ENCODE measurements around the gene PDE9A.

Gene PDE9A

GRCh38 chr21:42691901-42692559, 38.6 kb downstream of the PDE9A start:
- no peaks in the 10 kb centered on the region for H3K36me3 ChIP-seq (replicated peaks; ENCODE audit: insufficient read depth, low read length)
- no peaks in the 10 kb centered on the region for H3K4me1 ChIP-seq (ENCODE audit: low read length)
- H3K27me3 ChIP-seq (replicated peaks; ENCODE audit: insufficient read depth, low read length), result peaks cover 97% of the 10 kb centered on the region
- no peaks in the 10 kb centered on the region for H3K9me3 ChIP-seq (replicated peaks; ENCODE audit: insufficient read depth, low read length)
- no peaks in the 10 kb centered on the region for H3F3A ChIP-seq (ENCODE audit: insufficient read depth, low read length)
- no peak overlapping the region for H3K4me2 ChIP-seq (ENCODE audit: low read depth, low read length)
- TF ChIP-seq CTCF (IDR thresholded peaks at IDR 0.05; ENCODE audit: low read length) (no peak), EZH2phosphoT487 (IDR thresholded peaks at IDR 0.05; ENCODE audit: low read length) (no peak), EZH2 (optimal IDR thresholded peaks at IDR 0.05; ENCODE audit: low read depth, low read length) (no peak)
- H4K20me1 ChIP-seq (ENCODE audit: insufficient read depth, low read length), result no peaks in the 10 kb centered on the region
- H3K9ac ChIP-seq (ENCODE audit: low read length), result no peak overlapping the region
- H2AFZ ChIP-seq (ENCODE audit: low read length), result no peak overlapping the region
- no peaks in the 10 kb centered on the region for H3K9me2 ChIP-seq (replicated peaks; ENCODE audit: insufficient read depth, low read length)
- no peak overlapping the region for H3K27ac ChIP-seq (ENCODE audit: low read length)
- no peak overlapping the region for H3K4me3 ChIP-seq (ENCODE audit: low read length)
- no peaks in the 10 kb centered on the region for H3K79me2 ChIP-seq (ENCODE audit: low read length)
- DNase-seq, result no peak

- H3K36me3 ChIP-seq (replicated peaks; ENCODE audit: insufficient read depth, low read length), result no peaks in the 10 kb centered on the region
These were observed 39.3 kb downstream of the PDE9A start for GRCh38 chr21:42692688-42693087.

GRCh38 chr21:42694751-42695696, 41.6 kb downstream of the PDE9A start:
- Histone ChIP-seq H3K36me3 (replicated peaks; ENCODE audit: insufficient read depth, low read length) (no peaks in the 10 kb centered on the region), H4K20me1 (ENCODE audit: insufficient read depth, low read length) (no peaks in the 10 kb centered on the region), H3K9me2 (replicated peaks; ENCODE audit: insufficient read depth, low read length) (no peaks in the 10 kb centered on the region), H3F3A (ENCODE audit: insufficient read depth, low read length) (no peaks in the 10 kb centered on the region), H3K79me2 (ENCODE audit: low read length) (no peaks in the 10 kb centered on the region), H3K4me2 (ENCODE audit: low read depth, low read length) (no peak overlapping the region), H3K27me3 (replicated peaks; ENCODE audit: insufficient read depth, low read length) (peaks cover 97% of the 10 kb centered on the region), H3K9ac (ENCODE audit: low read length) (no peak overlapping the region), H3K4me1 (ENCODE audit: low read length) (no peaks in the 10 kb centered on the region), H3K9me3 (replicated peaks; ENCODE audit: insufficient read depth, low read length) (no peaks in the 10 kb centered on the region), H3K27ac (ENCODE audit: low read length) (no peak overlapping the region), H2AFZ (ENCODE audit: low read length) (no peak overlapping the region), H3K4me3 (ENCODE audit: low read length) (no peak overlapping the region)
- DNase-seq, result no peak
- TF ChIP-seq EZH2phosphoT487 (IDR thresholded peaks at IDR 0.05; ENCODE audit: low read length) (no peak), CTCF (IDR thresholded peaks at IDR 0.05; ENCODE audit: low read length) (no peak), EZH2 (optimal IDR thresholded peaks at IDR 0.05; ENCODE audit: low read depth, low read length) (no peak)

More at GRCh38 chr21:42692688-42693087, 39.3 kb downstream of the PDE9A start:
- H2AFZ ChIP-seq (ENCODE audit: low read length), result no peak overlapping the region
- H4K20me1 ChIP-seq (ENCODE audit: insufficient read depth, low read length), result no peaks in the 10 kb centered on the region
- H3K9me3 ChIP-seq (replicated peaks; ENCODE audit: insufficient read depth, low read length), result no peaks in the 10 kb centered on the region
- TF ChIP-seq EZH2phosphoT487 (IDR thresholded peaks at IDR 0.05; ENCODE audit: low read length) (no peak), EZH2 (optimal IDR thresholded peaks at IDR 0.05; ENCODE audit: low read depth, low read length) (no peak), CTCF (IDR thresholded peaks at IDR 0.05; ENCODE audit: low read length) (no peak)
- no peak overlapping the region for H3K27ac ChIP-seq (ENCODE audit: low read length)
- H3K79me2 ChIP-seq (ENCODE audit: low read length), result no peaks in the 10 kb centered on the region
- no peaks in the 10 kb centered on the region for H3F3A ChIP-seq (ENCODE audit: insufficient read depth, low read length)
- H3K9ac ChIP-seq (ENCODE audit: low read length), result no peak overlapping the region
- no peak for DNase-seq
- no peaks in the 10 kb centered on the region for H3K4me1 ChIP-seq (ENCODE audit: low read length)
- peaks cover 97% of the 10 kb centered on the region for H3K27me3 ChIP-seq (replicated peaks; ENCODE audit: insufficient read depth, low read length)
- no peaks in the 10 kb centered on the region for H3K9me2 ChIP-seq (replicated peaks; ENCODE audit: insufficient read depth, low read length)
- H3K4me2 ChIP-seq (ENCODE audit: low read depth, low read length), result no peak overlapping the region
- H3K4me3 ChIP-seq (ENCODE audit: low read length), result no peak overlapping the region
